NCI-H1048 (cell line): ENCODE data around the gene ZNF524.

Source experiments
- DNase-seq: peaks from one replicate; lab custom pipeline; 2025; lab: John Stamatoyannopoulos, UW

ZNF524 gene

DNA sequence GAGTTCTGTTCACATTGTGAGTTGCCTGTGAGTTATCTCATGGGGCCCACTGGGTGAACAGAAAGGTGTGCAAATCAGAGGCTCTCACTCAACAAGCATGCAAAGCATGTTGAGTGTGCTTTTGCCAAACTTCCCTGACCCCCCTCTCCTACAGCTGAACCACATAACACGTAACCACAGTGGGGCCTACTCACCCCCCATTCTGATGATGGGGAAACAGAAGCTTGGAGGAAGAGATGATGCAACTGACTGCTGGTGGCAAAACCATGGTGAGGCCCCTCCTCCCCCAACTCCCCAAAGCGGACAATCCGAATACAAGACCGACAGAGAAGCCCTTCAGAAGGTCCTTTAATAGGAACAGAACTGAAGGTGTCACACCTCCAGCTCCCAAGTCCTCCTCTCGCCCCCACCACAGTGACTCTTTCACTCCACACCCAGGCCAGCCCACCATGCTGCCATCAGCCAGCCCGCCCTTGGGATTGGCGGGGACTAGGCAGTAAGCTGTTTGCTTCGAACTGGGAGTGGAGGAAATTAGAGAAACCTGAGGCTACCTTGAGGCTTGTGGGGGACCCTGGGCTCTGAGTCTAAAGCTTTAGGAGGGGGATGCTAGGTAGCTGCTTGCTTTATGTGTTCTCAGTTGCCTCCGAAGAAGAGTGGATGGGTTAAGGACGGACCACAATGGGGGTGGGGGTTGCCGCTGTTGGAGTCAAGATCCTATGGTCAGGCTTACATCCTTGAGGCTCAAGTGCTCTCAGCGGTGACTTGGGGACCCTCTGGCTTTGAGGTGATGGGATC, 20.5 kb downstream of the ZNF524 start:
- DNase-seq: no peak

GRCh38 chr19:55621205-55621672, 21.2 kb downstream of the ZNF524 start:
- no peak for DNase-seq

DNA sequence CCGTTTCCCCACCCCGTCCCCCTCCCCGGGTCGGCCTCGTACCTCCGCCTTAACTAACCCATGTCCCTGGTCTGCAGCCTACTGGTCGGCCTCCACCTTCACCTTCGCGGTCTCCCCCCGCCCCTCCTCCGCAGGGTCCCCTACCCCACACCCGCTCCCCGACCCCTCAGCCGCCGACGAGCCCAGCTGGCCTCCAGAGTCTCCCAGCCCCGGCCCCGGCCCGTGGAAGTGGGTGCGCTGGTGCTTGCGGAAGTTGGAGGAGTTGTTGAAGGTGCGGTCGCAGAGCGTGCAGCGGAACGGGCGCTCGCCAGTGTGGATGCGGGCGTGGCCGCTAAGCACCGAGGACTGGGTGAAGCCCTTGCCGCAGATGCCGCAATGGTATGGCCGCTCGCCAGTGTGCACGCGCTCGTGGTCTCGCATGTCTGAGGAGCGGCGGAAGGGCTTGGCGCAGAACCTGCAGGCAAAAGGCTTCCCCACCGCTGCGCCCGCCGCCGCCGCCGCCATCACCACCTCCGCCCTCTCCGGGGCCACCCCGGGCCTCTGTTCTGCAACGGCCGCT, 21.7 kb downstream of the ZNF524 start:
- DNase-seq: no peak

- DNase-seq: no peak
Measured at GRCh38 chr19:55622242-55622969, 22.3 kb downstream of the ZNF524 start.

DNA sequence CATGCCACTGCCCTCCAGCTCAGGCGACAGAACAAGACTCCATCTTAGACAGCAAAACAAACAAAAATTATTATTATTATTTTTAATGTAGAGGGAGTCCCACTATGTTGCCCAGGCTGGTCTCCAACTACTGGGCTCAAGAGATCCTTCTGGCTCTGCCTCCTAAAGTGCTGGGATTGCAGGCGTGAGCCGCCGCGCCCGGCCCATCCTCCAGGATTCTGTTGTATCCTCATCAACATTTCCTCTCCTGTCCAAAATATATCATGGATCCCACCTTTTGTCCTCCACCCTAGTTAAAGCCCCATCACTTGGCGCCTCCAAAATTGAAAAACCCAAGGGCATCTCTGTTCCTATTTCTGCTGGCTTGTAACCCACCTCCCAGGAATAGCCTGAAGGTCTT, 23.0 kb downstream of the ZNF524 start:
- no peak for DNase-seq

DNA sequence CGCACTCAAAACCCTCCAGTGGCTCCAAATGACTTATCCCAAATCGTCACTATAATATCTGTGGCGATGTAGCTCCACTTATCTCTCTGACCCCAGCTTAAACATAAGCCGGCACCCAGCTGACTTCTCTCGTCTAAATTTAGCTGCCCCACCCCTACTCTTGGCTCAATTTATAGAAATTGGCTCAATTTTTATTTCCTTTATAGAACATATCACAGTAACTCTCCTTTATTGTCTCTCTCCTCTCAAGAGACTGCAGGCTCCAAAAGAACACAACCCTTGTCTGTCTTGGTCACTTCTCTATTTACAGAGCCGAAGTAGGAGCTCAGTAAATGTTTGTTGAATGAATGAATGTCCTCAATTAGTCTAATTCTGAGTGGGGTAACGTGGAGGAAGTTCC, 23.5 kb downstream of the ZNF524 start:
- DNase-seq: no peak

DNA sequence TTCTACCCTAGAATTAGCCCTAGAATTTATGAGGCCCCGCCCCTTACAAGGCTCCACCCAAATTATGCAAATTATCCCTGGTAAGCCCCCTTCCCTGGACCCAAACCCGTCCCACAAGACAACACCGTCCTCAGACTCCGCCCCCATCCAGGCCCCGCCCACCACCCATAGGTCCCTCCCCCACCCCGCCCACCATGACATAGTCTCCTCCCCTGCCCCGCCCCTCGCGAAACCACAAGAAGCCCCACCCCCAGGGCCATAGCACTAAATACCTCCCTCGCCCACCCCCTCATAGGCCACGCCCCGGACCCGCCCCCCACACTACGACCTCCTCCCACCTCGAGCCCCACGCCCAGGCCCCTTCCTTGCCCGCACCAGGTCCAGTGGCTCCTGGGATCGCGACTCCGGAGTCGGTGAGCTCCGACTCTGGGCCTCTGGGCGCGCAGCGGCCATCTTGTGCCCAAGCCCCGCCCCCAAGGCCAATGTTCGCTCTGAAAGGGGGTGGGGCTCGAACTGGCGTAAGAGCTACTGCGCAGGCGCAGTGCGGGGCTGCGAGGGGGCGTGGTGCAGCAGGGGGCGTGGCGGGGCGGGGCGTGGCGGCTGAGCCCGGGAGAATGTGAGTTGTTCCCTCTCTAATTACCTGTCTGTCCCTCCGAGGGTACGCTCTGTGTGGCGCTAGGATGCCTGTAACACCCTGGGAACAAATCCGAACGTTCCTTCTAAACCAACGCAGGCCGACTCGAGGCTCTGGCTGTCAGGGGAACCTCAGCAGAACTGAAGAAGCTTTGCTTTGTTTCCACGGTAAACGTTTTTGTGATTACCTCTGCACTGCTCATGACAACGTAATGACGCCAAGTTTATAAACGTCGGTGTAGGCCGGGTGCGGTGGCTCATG, 24.3 kb downstream of the ZNF524 start, which contains the start of gene ZNF784:
Gene ZNF784, minus strand, starts transcription at position 458 of the 895 bp plus-strand sequence. Its CDS starts 5 bp downstream, at position 453.
- DNase-seq: peak; percentile 79

DNA sequence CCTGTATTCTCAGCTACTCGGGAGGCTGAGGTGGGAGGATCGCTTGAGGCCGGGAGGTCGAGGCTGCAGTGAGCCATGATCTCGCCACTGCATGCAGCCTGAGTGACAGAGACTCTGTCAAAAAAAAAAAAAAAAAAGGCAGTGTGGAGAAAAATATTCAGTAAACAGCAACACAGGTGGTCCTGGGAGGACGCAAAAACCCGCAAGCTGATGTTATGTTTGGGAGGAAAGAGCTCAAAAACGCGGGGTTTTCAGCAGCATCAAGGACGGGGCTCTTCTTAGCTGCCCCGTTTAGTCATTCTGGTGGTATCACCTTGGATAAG, 24.9 kb downstream of the ZNF524 start:
- DNase-seq: no peak

- DNase-seq: no peak
Measured at GRCh38 chr19:55626350-55626749, 26.3 kb downstream of the ZNF524 start.

GRCh38 chr19:55632463-55632834, 32.4 kb downstream of the ZNF524 start:
- peak; percentile 86 for DNase-seq

DNA sequence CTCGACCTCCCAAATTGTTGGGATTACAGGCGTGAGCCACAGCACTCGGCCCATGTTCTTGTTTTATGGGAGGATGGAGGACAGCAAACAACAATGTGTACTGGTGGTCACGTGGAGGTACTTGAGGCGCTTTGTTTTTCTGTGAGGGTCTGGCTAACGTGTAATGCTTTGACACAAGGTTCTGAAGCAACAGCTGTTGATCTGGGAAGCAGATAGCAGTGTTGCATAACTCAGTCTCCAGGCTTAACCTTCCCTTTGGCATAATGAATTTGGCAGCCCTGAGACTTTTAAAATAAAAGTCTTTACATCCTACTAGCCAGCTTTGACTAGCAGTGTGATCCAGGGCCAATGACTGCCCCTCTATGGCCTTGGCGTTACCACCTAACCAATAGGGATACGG, 33.8 kb downstream of the ZNF524 start:
- DNase-seq: no peak

DNA sequence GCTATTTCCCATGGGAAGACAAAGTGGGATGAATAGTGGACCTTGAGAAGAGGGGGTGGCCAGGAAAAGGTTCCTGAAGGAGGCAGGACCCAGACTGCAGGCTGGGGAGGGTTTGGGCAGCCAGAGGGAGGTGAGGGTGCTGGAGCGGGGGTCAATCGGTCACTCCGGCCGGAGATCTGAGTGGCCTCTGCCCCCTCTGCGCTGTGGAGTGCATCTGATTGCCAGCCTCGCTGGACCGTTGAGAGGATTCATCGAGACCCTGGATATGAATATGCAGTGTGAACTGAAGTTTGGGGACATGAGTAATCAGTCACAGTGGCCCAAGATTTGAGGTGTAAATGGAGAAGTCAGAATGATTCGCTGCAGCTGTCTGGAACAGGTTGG, 35.2 kb downstream of the ZNF524 start:
- DNase-seq: no peak

GRCh38 chr19:55635856-55636440, 35.9 kb downstream of the ZNF524 start:
- DNase-seq: no peak

GRCh38 chr19:55636723-55637122, 36.6 kb downstream of the ZNF524 start:
- DNase-seq: no peak

GRCh38 chr19:55637534-55637933, 37.4 kb downstream of the ZNF524 start:
- DNase-seq: no peak

- no peak for DNase-seq
Measured at GRCh38 chr19:55638864-55639359, 38.8 kb downstream of the ZNF524 start.

- DNase-seq: peak; percentile 70
Measured at GRCh38 chr19:55640043-55640576, 40.0 kb downstream of the ZNF524 start.

DNA sequence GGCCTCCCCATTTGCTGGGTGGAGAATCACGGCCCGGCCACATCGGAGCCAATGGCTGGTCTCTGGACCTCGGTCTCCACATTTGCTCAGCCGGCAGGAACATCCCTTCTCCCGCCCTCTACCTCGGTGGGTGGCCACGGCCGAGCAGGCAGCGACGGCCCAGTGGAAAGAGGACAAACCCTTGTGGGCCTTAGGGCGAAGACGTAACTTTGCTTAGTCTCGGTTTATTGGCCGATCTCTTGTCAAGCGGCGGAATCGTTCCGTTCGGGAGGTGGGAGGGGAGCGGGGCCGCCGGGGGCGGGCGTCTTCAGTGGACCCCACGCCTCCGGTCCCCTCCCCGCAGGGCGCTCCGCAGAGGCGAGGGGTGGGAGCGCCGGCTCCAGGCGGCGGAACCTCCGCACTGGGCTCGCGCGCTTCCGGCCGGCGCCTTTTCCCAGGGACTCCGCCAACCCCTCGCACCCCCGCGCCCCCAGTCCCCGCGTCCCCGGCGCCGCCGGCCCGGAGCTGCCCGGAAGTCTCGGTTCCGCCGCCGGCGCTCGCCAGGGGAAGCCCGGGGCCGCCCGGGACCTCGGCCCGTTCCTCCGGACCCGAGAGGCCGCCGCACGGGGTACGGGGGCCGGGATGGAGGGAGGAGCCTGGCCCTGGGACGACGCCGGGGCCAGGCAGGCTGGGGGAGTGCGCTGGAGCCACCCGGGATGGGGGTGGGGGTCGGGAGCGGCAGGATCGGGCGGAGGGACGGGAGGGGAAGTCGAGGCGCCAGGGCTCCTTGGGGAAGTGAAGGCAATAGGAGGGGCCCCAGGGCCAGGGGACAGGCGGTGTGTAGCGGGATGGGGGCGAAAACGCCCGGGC, 40.7 kb downstream of the ZNF524 start, which contains the start of gene ZNF580:
Gene ZNF580, plus strand, starts transcription at position 426 of the 849 bp plus-strand sequence. CDS start 1,507 bp downstream, outside the sequence.
- no peak for DNase-seq

GRCh38 chr19:55641426-55642152, 41.5 kb downstream of the ZNF524 start:
- DNase-seq: no peak
